Activated CD8-positive, alpha-beta memory T cell treated with anti-CD3 and anti-CD28 coated beads for 24 hours (primary cell): ENCODE measurements around the gene SEC23A.
"Not testable (repeated sequence)": the region's sequence is repeated elsewhere in the genome, so short reads cannot be mapped to it uniquely, and the experiment has no call there.

Source experiments
- DNase-seq: peaks from one replicate; pipeline ENCODE4 v3.0.0-alpha.2; 2020

The SEC23A gene

DNA sequence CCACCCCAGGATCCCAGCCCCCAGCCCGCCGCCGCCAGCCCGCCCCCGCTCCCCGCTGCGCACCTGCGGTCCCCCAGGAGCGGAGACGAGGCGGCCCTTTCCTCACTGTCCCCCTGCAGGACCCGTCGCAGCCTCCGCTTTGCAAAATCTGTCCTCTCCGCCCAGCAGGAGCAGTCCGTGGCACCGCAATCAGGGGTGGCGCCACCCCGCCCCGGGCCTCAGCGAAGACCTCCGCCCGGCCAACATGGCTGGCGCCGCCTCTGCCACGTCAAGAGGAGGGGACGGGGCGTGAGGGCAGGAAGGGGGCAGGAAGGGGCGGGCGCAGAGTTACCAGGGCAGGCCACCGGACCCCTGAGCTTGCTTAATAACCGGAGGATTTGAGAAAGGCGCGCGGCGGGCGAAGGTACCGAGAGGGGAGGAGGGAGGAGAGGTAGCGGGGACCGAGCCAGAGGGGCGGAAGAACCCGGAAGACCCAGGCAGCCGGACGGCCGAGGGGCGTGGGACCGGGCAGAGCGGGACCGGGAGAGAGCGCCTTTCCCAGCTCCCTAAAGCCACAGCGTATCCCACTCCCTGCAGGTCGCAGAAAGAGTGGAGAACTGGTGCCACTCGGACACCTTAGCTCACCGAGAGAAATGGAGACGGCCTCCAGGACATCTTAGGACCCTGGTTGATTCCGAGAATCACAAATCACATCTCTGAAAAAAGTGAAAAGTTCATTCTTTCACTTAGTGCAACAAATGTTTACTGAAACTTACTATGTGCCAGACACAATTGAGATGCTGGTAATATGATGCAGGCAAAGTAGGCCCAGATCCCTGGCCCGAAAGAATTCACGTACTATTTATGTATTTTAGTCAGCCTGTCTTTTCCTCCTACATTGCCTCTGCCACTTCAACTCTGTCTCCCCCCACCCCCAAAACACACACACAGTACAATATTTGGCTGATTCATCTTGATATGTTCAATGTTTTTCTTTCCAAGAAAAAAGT, at the start of gene SEC23A:
TSS of gene SEC23A (minus strand) at position 267 of the 989 bp plus-strand sequence. CDS start 7,117 bp downstream, outside the sequence.
- peak; percentile 91 for DNase-seq

DNA sequence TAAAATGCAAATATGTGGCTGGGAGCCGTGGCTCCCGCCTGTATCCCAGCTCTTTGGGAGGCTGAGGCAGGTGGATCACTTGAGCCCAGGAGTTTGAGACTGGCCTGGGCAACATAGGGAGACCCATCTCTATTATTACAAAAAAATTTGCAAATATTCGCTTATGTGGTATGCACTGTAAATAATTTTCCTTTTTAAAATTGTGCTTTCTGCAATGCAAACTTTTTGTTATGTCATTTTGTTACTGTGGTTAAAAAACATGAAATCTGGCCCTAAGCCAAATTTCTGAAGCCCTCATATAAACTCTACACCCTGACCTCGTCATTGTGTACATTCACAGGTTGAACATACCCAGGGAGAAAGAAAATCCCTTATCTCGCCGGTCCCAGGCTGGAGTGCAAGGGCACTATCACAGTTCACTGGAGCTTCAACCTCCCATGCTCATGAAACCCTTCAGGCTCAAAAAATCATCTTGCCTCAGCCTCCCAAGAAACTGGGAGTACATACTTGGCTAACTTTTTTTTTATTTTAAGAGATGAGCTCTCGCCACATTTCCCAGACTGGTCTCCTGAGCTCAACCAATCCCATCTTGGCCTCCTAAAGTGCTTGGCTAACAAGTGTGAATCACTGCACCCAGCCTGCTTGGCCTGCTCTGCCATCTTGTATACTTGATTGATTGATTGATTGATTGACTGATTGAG, 42.4 kb upstream of the SEC23A start:
- DNase-seq = no peak

DNA sequence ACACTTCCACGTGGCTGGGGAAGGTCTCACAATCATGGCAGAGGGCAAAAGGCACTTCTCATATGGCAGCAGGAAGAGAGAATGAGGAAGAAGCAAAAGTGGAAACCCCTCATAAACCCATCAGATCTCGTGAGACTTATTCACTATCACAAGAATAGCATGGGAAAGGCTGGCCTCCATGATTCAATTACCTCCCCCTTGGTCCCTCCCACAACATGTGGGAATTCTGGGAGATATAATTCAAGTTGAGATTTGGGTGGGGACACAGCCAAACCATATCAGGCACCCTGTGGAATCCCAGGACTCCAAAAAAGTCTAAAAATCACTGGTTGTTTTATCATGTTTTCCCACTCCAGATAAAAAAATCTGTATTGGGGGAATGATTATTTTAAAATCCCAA, 40.2 kb upstream of the SEC23A start:
- not testable (repeated sequence) for DNase-seq

DNA sequence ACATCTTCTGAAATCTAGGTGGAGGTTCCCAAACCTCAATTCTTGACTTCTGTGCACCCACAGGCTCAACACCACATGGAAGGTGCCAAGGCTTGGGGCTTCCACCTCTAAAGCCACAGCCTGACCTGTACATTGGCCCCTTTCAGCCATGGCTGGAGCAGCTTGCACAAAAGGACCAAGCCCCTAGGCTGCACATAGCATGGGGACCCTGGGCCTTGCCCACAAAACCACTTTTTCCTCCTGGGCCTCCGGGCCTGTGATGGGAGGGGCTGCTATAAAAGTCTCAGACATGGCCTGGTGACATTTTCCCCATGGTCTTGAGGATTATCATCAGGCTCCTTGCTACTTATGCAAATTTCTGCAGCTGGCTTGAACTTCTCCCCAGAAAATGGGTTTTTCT, 38.6 kb upstream of the SEC23A start:
- DNase-seq = not testable (repeated sequence)

DNA sequence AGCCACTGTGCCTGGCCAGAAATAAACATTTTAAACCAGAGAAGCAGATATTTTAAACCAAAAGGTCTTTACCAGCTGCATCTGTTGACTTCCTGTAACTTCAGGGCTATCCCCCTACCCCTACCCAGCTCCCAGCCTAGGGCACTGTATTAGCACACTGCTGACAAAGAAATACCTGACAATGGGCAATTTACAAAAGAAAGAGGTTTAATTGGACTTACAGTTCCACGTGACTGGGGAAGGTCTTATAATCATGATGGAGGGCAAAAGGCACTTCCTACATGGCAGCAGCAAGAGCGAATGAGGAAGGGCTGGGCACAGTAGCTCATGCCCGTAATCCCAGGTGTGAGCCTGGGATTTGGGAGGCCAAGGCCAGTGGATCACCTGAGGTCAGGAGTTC, 37.1 kb upstream of the SEC23A start:
- no peak for DNase-seq

DNA sequence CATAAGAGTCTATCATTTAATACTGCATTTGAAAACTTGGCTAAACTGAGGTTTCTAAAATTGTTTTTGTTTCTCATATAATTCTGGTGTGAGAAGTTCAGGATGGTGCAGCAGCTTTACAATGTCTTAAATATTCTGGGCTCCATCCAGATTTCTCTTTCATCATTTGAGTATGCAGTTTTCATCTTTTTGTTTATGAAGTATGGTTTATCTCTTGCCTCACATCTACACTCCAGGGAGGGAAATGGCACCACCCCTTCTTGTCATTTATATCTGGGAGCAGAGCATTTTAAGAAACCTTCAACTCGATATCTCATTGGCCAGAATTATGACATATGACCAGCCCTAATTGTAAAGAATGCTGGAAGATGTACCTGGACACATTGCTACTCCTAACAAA, 35.4 kb upstream of the SEC23A start:
- DNase-seq = no peak

DNA sequence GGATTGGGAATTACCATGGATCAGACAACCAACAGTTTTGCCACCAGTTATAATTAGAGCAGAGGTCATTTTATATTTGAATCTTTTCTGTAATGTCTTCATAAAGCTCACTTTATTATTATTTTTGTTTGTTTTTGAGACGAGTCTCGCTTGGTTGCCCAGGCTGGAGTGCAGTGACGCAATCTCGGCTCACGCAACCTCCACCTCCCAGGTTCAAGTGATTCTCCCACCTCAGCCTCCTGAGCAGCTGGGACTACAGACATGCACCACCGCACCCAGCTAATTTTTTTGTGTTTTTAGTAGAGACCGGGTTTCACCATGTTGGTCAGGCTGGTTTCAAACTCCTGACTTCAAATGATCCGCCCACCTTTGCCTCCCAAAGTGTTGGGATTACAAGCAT, 34.8 kb upstream of the SEC23A start:
- not testable (repeated sequence) for DNase-seq

DNA sequence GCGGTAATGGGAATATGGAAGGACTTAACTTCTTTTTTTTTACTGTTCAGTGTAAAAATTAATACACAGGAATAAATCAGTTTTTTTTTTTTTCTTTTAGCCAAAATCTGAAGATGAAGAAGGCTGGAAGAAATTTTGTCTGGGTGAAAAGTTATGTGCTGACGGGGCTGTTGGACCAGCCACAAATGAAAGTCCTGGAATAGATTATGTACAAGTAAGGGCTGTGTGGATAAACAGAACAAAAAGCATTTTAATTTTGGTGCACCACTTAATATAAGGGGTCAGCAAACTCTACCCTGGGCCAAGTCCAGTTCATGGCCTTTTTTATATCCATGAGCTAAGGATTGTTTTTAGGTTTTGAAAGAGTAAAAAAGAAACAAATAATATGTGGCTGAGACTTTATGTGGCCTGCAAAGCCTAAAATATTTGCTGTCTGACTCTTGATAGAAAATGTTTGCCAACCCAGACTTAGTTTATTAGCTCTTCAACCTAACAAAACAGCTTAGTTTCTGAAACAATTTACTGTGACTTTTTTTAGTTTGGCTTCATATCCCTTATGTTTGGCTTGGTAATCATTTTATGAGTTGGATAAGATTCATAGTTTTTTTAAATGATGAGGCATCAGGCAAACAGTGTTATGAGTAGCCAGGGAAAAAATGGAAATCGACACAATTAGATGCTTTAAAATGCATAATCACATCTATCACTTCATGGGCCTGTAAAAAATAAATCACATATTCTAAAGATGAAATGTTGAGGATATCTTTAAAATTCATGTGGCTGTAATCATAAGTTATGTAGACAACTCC, 19.5 kb upstream of the SEC23A start:
- no peak for DNase-seq

DNA sequence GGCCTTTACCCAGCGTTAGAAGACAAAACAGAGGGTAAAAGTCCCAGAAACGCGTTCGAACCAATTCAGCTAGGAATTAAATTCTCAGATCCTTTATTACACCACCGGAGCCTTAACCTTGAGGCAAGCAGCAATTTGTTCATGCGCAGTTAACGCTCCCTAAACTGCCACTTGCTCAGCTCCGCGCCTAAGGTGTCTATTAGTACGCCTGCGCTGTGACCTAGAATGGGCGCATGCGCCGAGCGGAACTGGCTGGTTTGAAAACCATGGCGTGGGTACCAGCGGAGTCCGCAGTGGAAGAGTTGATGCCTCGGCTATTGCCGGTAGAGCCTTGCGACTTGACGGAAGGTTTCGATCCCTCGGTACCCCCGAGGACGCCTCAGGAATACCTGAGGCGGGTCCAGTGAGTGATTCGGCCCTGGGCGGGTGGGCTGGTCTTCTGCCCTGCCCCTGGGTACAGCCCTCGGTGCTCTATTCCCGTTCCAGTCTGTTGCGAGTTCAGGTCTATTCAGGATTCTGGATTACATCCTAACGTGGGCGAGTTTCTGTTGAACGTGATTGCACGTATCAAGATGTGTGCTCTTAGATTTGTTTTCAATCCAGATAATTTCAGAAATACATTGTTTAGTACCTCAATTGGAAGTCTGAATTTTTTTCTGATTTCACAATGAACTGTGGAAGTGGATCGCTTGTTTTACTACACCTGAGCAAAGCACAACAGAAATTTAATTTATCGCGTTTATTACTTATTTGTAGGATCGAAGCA, 11.2 kb upstream of the SEC23A start, which contains the start of gene GEMIN2:
TSS of gene GEMIN2 (plus strand) at position 251 of the 766 bp plus-strand sequence. CDS start at position 267, 16 bp downstream.
- peak; percentile 96 for DNase-seq

DNA sequence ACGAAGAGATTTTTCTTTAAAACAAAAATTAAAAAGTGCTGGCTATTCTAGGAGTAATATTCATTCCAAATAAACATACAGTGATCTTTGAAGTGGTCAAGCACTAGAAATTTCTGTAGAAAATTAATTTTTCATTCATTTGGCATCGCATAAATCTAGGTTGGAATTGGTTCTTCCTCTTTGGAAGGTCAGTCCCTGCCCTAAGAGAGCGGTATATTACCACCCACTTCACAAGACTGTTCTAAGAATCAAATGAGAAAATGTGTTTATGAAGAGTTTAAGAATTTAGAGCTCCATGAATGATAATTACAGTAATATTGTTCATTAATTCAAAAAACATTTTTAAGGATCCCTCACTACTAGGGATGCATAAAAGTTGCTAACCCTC, 10.6 kb upstream of the SEC23A start:
- no peak for DNase-seq

DNA sequence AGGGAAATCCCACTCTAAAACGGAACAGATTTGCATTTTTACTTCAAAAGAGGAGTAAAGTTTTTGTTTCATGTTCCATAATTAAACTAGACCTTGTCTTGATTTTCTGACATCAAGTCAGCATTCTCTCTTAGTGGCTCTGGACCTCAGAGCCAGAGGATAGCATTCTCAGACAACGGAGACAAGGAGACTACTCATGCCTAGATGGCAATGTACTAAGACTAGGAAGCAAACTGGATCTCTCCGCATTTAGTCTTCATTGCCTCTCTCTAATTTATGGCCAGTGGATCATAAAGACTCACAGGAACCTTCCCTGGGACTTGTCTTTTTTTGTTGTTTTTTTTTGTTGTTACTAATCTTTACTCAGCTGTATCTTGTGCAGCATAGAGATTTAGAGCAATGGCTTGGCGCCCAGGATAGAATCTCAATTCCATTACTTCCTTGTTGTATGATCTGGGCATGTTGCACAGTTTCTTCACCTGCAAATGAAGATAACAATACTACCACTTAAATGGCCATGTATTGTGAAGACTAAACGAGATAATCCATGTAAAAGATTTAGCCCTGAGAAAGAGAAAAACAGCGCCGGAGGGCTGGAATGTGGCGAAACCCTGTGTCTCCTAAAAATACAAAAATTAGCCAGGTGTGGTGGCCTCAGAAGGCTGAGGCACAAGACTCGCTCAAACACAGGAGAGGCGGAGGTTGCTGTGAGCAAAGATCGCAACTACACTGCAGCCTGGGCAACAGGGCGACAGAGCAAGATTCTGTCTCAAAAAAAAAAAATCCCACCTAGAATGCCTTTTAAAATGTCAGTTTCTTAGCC, 7.1 kb upstream of the SEC23A start:
- no peak for DNase-seq

DNA sequence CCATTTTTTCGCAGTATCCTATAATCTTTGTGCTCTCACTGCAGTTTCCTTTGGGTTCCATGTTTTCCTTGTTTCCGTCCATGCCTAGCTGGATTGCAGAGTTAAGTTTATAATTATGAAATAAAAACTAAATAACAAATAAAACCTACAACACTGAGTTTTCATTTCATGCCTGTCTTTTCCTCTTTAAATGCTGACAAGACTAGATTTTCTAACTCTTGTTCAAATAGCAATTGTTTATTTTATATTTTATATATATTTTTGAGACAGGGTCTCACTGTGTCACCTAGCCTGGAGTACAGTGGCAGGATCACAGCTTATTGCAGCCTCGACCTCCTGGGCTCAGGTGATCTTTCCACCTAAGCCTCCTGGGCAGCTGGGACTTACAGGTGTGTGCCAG, 5.8 kb upstream of the SEC23A start:
- DNase-seq = no peak

DNA sequence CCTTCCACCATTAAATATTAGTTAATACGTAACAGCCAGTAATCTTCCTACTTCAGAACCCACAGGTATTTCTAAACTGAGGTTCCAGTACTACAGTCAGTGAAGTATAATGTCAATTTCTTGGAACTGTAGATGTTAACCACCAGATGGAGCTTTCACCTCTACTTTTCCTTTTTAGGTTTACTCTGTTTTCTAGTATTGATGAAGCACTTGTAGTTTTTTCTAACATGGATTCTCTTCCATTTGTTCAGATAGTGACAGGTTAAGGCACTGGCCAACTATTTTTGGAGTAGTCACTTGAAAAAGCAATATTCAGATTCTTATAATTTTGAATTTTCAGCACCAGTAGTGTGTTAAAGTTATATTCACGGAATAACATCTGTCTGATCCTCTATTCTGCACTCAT, 4.6 kb upstream of the SEC23A start:
- DNase-seq = no peak

DNA sequence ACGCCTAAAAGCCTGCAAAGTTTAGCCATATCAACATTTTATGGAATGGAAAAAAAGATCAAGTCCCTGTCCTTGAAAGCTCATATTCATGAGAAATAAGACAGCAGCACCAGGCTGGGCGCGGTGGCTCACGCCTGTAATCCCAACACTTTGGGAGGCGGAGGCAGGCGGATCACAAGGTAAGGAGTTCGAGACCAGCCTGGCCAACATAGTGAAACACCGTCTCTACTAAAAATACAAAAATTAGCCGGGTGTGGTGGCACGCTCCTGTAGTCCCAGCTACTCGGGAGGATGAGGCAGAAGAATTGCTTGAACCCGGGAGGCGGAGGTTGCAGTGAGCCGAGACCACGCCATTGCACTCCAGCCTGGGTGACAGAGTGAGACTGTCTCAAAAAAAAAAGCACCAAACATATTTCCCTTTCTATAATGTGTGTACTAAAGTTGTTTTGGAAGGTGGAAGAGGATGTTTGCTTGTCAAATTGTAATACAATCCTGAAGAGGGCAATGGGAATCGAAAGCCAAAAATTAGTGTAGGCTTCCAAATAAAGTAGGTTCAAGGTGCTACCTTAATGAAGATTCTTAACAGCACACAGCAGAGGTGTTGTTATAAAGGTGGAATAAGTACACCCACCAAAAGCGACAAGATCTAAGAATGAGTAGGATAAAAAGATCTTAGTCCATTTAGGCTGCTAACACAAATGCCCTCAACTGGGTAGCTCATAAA, 1.2 kb upstream of the SEC23A start:
- not testable (repeated sequence) for DNase-seq

DNA sequence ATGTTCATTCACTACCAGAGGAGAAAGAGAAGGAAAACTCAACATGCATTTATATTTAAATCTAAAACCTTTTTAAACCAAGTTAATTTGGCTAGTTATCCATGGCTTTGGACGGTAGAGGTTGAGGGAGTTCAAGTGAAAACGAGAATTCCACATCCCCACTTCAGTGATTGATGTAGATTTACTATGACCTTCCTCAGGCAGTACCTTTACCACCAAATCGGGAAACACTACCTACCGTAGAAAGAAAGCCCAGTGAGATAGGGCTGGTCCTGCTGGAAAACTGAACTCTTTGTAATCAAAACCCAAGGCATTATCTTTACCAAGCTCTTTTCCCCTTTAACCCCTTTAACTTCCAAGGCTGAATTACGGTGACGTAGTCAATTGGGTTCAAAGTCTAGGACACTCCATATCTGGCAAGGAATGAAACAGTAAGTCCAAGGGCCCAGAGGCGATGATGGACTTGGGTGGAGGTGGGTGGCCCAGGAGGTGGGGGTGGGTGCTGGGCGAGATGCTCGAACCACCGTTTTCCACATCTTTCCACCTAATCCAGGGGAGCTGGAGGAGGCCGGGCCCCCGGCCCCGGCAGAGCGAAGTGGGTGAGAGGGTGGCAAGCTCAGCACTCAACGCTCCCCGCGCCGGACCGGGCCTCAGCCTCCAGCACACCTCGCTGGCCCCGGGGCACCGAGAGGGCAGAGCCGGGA, 618 bp downstream of the SEC23A start:
- no peak for DNase-seq

DNA sequence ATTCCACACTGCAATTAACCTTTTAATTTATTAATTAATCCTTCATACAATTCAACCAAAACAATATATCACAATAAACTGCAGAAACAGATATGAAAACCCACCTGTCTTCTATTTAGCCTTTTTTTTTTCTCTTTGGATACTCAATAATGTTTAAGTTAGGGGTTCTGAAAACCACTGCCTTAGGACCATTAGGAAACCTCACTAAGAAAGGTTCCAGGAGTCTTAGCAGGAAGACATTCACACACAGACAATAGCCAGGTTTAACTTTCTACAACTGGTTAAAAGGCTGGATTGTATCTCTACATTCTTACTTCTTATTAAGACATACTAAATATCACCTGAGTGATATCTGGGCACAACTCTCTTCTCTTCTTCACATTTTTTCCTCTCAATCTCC, 3.3 kb downstream of the SEC23A start:
- DNase-seq = no peak

DNA sequence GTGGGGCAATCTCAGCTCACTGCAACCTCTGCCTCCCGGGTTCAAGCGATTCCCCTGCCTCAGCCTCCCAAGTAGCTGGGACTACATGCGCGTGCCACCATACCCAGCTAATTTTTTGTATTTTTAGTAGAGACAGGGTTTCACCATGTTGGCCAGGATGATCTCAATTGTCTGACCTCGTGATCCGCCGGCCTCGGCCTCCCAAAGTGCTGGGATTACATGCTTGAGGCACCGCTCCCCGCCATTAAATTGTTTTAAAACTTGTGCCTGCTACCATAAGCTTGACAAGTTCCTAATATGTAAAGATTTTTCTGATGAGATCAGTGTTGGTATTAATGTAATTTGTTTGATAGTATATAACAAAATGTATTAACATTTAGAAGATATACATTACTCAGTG, 3.8 kb downstream of the SEC23A start:
- not testable (repeated sequence) for DNase-seq

DNA sequence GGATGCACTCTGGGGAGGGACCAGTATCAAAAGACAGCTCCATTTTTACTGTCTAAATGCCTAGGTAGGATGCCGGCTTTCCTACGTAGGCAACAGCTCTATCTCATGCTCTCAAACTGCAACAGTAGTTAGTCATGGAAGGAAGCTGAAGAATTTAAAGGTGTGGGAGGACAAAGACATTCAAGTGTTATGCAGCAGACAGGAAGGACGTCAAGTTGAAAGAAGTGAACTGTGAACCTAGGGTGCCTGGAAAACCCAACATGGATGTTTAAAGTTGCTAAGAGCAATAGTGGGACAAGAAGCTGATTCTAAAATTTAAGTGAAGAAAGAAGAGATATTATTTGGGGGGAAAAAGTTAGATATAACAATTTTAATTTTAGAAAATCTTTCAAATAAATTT, 5.9 kb downstream of the SEC23A start:
- DNase-seq = no peak

DNA sequence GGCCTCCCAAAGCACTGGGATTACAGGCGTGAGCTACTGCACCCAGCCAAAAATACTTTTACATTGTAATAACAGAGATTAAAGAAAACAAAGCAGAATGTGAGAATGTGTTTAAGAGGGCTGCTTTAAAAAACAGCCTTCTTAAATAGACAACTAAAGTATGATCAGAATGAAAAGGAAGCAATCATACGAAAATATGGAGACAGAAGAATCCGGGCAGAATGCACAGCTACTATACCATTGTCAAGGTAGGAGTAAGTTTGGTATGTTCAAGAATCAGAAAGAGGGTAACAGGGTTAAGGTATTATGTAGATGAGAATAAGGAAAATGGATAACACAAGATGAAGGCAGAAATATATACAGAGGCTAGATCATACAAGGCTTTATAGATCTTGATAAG, 8.5 kb downstream of the SEC23A start:
- DNase-seq = no peak

DNA sequence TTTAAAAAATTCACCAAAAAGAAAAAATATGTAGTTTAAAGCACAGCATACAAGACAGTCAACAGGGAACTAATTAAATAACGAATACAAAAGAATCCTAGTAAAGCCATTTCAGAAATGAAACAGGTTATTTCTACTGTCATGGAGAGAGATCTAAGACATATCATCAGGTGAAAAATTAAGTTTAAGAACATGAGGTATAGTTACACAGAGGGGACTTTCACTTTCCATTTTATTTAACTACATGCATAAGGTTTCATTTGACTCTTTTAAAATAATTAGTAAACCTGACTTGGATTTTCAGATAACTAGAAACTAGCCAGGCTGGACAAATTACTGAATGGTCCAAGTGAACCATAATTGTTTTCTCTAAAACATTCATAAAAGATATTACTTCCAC, 11.3 kb downstream of the SEC23A start:
- DNase-seq = no peak
